Stimulated activated CD4-positive, alpha-beta T cell treated with anti-CD3 and anti-CD28 coated beads, Interleukin-1b, Interleukin-23, amount 100 ng/mL, for 48 hours (primary cell): ENCODE results near the gene SSR1.
"Not testable (repeated sequence)": the region's sequence is repeated elsewhere in the genome, so short reads cannot be mapped to it uniquely, and the experiment has no call there.

Experiments used
- DNase-seq: peaks from one replicate; pipeline ENCODE4 v3.0.0-alpha.2; 2020

The SSR1 gene

DNA sequence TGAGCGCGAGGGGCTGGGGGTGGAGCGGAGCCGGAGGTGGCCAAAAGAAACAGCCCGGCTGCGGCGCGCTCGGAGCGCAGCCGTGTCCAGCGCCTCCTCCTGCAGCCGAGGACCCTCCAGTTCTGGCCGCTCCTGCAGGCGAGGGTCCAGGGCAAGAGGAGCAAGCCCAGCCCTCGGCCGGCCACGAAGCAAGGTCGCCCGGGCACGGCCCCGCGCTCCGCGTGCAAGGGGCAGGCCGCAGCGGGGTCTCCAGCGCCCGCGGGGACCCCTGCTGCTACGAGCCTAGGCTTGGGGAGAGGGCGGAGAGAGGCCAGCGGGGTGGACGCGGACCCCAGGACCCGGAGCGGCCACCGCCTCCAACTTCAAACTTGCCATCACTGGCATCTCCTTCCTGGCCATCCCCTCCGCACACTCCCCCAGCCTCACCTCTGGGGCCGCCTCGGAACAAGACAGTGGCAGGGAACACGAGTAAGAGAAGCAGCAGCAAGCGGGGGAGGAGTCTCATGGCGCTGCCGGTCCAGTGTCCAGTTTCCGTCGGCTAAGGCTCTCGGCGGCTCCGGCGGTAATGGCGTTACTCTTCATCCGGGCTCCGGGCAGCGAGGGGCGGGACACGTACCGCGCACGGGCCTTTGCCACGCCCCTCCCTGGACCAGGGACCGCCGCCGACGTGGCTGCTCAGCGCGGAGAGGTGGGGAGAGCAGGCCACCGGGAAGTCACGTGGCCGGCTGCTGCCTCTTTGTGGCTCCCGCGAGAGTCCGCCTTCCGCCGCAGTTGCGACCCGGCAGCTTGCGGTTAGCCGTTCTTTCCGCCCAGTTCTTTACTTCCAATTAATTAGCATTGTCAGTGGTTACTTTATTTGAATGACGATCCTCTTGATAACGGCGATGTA, at the start of gene SSR1:
Gene SSR1, minus strand, starts transcription at position 584 of the 889 bp plus-strand sequence. Its CDS starts 79 bp downstream, at position 505.
- DNase-seq = peak; percentile 95

DNA sequence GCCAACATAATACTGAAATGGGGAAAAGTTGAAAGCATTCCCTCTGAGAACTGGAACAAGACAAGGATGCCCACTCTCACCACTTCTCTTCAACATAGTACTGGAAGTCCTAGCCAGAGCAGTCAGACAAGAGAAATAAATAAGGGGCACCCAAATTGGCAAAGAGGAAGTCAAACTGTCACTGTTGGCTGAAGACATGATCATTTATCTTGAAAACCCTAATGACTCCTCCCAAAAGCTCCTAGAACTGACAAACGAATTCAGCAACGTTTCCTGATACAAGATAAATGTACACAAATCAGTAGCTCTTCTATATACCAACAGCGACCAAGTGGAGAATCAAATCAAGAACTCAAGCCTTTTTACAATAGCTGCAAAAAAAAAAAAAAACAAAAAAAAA, 38.9 kb upstream of the SSR1 start:
- DNase-seq = not testable (repeated sequence)

DNA sequence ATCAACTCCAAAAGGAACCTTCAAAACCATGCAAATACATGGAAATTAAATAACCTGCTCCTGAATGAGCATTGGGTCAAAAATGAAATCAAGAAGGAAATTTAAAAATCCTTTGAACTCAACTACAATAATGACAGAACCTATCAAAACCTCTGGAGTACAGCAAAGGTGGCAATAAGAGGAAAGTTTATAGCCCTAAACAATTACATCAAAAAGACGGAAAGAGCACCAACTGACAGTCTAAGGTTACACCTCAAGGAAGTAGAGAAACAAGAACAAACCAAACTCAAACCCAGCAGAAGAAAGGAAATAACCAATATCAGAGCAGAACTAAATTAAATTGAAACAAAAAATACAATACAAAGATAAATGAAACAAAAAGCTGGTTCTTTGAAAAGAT, 37.6 kb upstream of the SSR1 start:
- not testable (repeated sequence) for DNase-seq

- DNase-seq = not testable (repeated sequence)
Observed at GRCh38 chr6:7347551-7347997, 34.6 kb upstream of the SSR1 start.

DNA sequence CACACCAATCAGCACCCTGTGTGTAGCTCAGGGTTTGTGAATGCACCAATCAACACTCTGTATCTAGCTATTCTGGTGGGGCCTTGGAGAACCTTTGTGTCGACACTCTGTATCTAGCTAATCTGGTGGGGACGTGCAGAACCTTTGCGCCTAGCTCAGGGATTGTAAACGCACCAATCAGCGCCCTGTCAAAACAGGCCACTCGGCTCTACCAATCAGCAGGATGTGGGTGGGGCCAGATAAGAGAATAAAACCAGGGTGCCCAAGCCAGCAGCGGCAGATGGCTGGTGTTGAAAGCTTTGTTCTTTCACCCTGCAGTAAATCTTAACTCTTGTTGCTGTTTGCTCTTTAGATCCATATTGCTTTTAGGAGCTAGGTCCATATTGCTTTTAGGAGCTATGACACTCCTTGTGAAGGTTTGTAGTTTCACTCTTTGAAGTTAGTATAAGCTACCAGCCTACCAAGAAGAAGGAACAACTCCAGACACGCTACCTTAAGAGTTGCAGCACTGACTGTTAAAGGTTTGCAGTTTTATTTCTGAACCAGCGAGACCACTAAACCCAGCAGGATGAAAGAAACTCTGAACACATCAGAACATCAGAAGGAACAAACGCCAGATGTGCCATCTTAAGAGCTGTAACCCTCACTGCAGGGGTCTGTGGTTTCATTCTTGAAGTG, 31.9 kb upstream of the SSR1 start:
- DNase-seq = not testable (repeated sequence)

DNA sequence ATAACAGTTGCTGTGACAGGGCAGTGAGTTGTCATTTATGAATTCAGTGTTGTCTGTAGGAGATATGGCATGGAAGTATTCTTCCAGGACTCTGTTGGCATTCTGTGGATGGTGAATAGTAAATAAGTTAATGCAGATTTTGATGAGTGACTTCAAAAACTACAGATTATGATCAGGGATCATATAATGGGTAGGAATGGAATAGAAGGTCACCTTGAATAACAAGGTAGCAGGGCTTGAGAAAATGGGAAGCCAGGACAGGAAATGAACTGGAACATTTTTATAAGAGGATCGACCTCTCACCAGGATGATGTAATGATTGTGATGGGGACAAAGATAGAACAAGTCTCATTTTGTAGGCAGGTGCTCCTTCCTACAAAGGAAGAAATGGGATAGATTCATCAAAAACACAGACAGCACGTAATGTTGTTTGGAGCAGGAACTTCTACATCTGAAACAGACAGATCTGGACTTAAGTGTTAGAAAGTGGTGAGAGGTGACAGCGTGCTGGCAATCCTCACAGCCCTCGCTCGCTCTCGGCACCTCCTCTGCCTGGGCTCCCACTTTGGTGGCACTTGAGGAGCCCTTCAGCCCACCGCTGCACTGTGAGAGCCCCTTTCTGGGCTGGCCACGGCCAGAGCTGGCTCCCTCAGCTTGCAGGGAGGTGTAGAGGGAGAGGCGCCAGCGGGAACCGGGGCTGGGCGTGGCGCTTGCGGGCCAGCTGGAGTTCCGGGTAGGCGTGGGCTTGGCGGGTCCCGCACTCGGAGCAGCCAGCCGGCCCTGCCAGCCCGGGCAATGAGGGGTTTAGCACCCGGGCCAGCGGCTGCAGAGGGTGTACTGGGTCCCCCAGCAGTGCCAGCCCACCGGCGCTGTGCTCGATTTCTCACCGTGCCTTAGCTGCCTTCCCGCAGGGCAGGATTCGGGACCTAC, 30.8 kb upstream of the SSR1 start:
- no peak for DNase-seq

- no peak for DNase-seq
Observed at GRCh38 chr6:7341989-7342742, 29.2 kb upstream of the SSR1 start.

- DNase-seq = no peak
Observed at GRCh38 chr6:7341271-7341670, 28.3 kb upstream of the SSR1 start.

- DNase-seq = not testable (repeated sequence)
Observed at GRCh38 chr6:7339007-7339732, 26.2 kb upstream of the SSR1 start.

GRCh38 chr6:7338031-7338430, 25.0 kb upstream of the SSR1 start:
- DNase-seq = no peak

GRCh38 chr6:7335519-7335918, 22.5 kb upstream of the SSR1 start:
- DNase-seq = no peak

- DNase-seq = no peak
Observed at GRCh38 chr6:7334685-7335084, 21.7 kb upstream of the SSR1 start.

- no peak for DNase-seq
Observed at GRCh38 chr6:7332090-7332745, 19.2 kb upstream of the SSR1 start.

DNA sequence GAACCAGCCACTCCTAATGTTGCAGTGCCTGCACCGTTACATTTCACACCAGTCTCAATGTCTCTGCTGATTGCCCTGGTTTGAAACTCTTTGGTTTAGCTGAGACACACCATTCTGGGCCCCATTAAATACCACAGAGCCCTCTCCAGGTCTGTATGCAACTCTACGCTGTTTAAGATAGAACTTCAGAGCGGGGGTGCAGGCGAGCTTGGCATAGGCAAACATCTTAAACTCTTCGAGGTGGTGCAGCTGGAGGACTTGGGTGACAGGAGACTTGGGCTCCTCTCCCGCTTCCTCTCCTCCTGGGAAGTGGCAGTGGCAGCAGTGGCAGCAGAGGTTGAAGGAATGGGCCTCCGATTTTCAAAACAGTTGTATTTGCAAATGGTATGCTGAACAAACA, 18.5 kb upstream of the SSR1 start:
- DNase-seq = no peak

GRCh38 chr6:7328243-7328642, 15.2 kb upstream of the SSR1 start:
- no peak for DNase-seq

- DNase-seq = no peak
Observed at GRCh38 chr6:7325750-7326149, 12.8 kb upstream of the SSR1 start.

GRCh38 chr6:7324520-7324919, 11.5 kb upstream of the SSR1 start:
- no peak for DNase-seq

DNA sequence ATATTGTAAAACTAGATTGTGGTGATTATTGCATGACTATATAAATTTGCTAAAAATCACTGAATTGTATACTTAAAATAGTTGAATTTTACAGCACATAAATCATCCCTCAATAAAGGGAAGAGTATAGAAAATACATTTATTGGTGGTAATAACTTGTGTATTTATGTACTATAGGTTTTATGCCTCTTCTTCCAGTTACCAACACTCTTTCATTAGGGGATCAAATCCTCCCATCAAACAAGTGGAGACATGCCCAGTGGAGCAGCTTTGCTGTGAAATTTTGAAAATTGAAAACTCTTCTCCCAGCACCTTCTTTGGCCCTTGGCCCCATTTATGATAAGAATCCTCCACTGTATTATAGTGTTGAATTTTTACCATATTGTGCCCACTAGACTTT, 10.1 kb upstream of the SSR1 start:
- DNase-seq = no peak

DNA sequence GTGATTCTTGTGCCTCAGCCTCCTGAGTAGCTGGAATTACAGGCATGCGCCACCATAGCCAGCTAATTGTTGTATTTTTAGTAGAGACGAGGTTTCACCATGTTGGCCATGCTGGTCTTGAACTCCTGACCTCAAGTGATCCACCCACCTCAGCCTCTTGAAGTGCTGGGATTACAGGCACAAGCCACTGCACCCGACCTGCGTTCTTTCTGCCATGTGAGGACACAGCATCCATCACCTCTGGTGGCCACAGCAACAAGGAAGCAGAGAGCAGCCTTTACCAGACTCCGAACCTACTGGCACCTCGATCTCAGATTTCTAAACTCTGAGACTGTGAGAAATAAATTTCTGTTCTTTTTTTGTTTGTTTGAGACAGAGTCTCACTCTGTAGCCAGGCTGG, 8.9 kb upstream of the SSR1 start:
- not testable (repeated sequence) for DNase-seq

DNA sequence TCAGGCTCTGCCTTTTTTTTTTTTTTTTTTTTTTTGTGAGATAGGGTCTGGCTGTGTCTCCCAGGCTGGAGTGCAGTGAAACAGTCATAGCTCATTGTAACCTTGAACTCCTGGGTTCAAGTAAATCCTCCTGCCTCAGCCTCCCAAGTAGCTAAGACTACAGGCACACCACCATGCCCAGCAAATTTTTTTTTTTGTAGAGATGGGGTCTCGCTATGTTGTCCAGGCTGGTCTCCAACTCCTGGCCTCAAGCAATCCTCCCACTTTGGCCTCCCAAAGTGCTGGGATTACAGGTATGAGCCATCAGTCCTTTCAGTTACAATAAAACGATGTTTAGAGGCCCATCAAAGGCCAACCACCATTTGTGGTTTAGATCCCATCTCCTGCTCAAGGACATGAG, 6.4 kb upstream of the SSR1 start:
- not testable (repeated sequence) for DNase-seq

- DNase-seq = no peak
Observed at GRCh38 chr6:7317538-7317937, 4.5 kb upstream of the SSR1 start.
